H1 (cell line): ENCODE results near the gene LINGO4. TPM values are rescaled to one million over a fixed set of nuclear protein-coding genes. Genes with fewer than 3 reads are reported as not detected.

Source experiments
- CHD7 ChIP-seq: fragments of 300-600 bp; sonication (generic); IDR thresholded peaks from 2 replicates; pipeline ENCODE4 v1.7.1; 2012; ENCODE audit warnings: low read length, moderate library complexity, mild to moderate bottlenecking, inconsistent platforms; ENCODE audit not compliant: insufficient replicate concordance
- JUND ChIP-seq: IDR thresholded peaks from 2 replicates; pipeline ENCODE4 v1.6.1; 2011; ENCODE audit warnings: mild to moderate bottlenecking, improper control_type of control experiment, low read length
- POLR2AphosphoS5 ChIP-seq: IDR thresholded peaks from 2 replicates; pipeline ENCODE4 v1.6.1; 2011; ENCODE audit warnings: low read depth, low read length
- SAP30 ChIP-seq: fragments of 300-600 bp; sonication (generic); IDR thresholded peaks from 2 replicates; pipeline ENCODE4 v1.7.1; 2012; ENCODE audit warnings: low read length, moderate library complexity, mild to moderate bottlenecking, inconsistent platforms; ENCODE audit not compliant: insufficient read depth, insufficient replicate concordance
- SRF ChIP-seq: IDR thresholded peaks from 2 replicates; pipeline ENCODE4 v1.6.1; 2011; ENCODE audit warnings: mild to moderate bottlenecking, low read depth, low read length, moderate library complexity
- TAF7 ChIP-seq: optimal IDR thresholded peaks from 2 replicates; pipeline ENCODE3; 2011; ENCODE audit warnings: low read depth, mild to moderate bottlenecking, inconsistent platforms, low read length, moderate library complexity, borderline replicate concordance
- TEAD4 ChIP-seq: IDR thresholded peaks from 2 replicates; pipeline ENCODE4 v1.6.1; 2012; ENCODE audit warnings: low read depth, low read length, inconsistent platforms, mixed read lengths
- USF2 ChIP-seq: IDR thresholded peaks from 2 replicates; pipeline ENCODE4 v1.6.1; 2011; ENCODE audit warnings: low read length, improper control_type of control experiment
- polyA plus RNA-seq, 7 experiments: library from polyadenylated mRNA; depleted of rRNA in 3 of 7; stranded (reverse) in 5 of 7; unstranded in 2 of 7; fragments of >200 nt in 5 of 7; fragments of 200-250 nt in 2 of 7; gene quantifications; 1 replicate in 5 of 7; 2 replicates in 1 of 7; 4 replicates in 1 of 7; pipeline versions ENCODE4 v1.2.1 to v1.2.3, GENCODE V29; 2011 to 2013; ENCODE audit warnings: missing spikeins in 2 of 7, mixed read lengths in 2 of 7
- total RNA-seq: library from RNA; stranded (reverse); fragmentation: NEBNext Ultra II Directional; extraction: Animal tissue kit (Norgen Biotek cat#: 25700); gene quantifications from 2 replicates; pipeline ENCODE4 v1.2.1, GENCODE V29; 2021

The LINGO4 gene
- total and polyA plus RNA-seq, 2 of the 8 experiments (the other 6 are each of a cell fraction or from before 2014, with no cell fraction given): 0.03 TPM; not detected in 1

GRCh38 chr1:151790071-151790939 lies 14.9 kb downstream of the LINGO4 start, which contains the start of gene TDRKH (continued):
- no peak for TF ChIP-seq USF2
- TF ChIP-seq SAP30: peak; percentile 89
- TF ChIP-seq TAF7: peak; percentile 34
- TF ChIP-seq POLR2AphosphoS5: no peak
- no peak for TF ChIP-seq TEAD4
- no peak for TF ChIP-seq CHD7
- no peak for TF ChIP-seq JUND
- TF ChIP-seq SRF: no peak
